Right renal pelvis (tissue), 4 donors: Measurements from ENCODE around the gene DCHS2. TPM values are rescaled to one million over a fixed set of nuclear protein-coding genes. Genes with fewer than 3 reads are reported as not detected.

Experiments
- DNase-seq, 4 donors: peaks; one replicate each; pipeline ENCODE4 v3.0.0-alpha.2; 2013; ENCODE audit warnings: low read depth in 4 of 4, low spot score in 3 of 4, missing footprints in 1 of 4
- polyA plus RNA-seq, 4 donors: library from polyadenylated mRNA; unstranded; fragments of 120-200 nt; gene quantifications; one replicate each; pipeline ENCODE4 v1.2.1, GENCODE V29; 2013; ENCODE audit not compliant: insufficient read length in 4 of 4

The DCHS2 gene
- polyA plus RNA-seq, 4 donors: 4.8 to 8.1 (median 5.7) TPM

DNA sequence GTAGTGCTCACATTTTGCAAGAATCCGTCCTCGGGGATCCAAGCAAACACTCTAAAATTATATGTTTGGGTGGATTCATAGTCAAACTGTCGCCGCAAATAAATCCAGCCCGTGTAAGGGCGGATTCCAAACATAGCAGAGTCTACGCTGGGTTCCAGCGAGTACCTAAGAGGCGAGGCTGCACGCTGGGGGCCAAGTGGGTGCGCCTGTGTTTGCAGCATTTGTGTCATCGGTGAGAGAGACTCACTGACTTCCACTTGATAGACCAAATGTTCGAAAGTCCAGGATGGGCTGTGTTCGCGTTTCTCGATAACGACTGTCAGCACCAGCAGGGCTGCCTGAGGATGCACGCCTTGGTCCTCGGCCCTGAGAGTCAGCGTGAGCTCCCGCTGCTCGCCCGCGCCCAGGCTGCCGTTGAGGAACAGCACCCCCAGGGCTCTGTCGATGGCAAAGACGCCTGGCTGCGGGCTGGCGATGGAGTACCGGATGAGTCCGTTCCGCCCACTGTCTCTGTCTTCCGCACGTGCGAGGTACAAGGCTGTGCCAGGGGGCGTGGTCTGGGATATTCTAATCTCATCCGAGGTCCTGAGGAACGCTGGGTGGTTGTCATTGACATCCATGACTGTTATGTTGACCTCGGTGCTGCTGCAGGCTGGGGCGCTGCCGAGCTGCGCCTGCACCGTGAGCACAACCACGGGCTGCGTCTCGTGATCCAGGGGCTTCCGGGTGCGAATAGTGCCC is 158.7 kb downstream of the DCHS2 start:
- no peak for DNase-seq

DNA sequence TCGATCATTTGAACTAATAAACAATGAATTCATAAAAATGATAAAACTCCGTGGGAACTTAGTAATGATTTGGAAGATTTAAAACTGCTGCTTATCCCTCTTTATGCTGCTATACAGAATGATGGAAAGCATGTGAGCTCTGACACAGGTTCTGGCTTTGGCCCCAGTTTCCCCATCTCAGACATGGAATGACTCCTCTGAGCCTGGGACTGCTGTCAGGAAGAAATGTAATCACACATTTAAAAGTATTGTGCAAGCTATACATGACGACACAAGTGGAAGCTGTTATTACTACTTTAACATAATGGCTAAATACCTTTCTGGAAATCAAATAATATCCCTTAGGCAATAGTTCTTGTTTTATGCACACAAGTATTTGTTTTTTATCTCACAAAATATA is 161.7 kb downstream of the DCHS2 start:
- DNase-seq: no peak

DNA sequence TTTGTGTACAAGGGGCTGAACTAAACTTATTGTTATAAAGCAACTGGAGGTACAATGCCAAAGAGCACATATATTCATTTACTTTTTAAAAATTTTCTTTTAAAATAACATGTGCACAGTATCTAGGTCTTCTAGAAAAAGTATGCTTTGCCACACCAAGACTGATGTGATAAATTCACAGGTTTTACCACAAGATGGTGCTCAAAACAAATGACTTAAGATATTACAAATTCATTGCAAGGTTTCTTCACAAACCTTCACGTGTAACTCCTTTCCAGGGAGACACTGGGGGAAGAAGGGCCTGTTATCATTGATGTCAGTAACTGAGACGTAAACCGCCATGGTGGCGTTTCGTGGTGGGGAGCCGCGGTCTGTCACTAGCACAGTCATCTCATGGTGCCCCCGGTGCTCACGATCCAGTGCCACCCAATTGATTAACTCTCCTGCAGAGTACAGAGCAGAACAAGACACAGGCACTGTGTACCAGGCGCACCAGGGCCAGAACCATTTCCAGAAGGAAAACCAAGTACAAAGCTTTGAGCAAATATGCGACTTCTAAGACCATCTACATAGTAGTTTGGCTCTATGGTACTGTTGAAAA is 162.2 kb downstream of the DCHS2 start:
- no peak for DNase-seq

DNA sequence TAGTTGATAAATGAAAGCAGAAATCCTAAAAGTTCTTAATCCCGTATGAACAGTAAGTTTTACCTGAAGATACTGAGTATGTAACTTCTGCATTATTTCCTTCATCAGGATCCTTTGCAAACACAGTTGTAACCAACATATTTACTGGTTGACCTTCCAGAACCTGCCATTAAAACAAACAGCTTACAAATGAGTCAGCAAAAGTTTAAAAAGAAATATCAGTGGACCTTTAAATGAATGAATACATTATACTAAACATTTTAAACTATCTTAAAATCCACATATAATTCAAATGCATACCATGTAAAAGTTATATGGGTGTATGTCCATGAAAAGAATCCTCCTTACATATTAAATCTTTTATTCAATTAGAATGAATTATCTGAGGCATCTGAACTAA is 163.6 kb downstream of the DCHS2 start:
- no peak for DNase-seq

DNA sequence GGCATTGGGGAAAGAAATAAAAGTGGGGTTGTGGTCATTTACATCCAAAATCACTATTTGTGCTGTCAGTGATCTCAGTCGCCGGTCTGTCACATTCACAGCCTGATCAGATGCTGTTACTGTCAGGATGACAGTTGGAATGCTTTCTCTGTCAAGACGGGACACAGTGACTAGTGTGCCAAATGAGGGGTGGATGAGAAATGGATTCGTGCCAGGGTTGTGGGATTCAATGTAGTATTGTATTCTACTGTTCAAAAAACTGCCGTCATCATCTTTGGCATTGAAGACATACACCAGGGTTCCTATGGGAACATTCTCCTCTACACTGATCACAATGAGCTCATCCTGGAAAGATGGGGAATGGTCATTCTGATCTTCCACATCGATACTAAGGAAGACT is 171.1 kb downstream of the DCHS2 start:
- no peak for DNase-seq

DNA sequence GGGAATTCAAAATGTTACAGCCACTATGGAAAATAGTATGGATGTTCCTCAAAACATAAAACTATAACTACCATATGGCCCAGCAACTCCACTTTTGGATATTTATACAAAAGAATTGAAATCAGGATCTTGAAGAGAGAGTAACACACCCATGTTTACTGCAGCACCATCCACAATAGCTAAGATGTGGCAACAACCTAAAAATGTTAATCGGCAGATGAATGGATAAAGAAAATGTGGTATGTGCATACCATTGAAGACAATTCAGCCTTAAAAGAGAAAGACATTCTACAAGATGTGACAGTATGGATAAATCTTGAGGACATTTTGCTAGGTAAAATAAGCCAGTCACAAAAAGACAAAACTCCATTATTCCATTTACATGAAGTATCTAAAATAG is 171.9 kb downstream of the DCHS2 start:
- DNase-seq: no peak

DNA sequence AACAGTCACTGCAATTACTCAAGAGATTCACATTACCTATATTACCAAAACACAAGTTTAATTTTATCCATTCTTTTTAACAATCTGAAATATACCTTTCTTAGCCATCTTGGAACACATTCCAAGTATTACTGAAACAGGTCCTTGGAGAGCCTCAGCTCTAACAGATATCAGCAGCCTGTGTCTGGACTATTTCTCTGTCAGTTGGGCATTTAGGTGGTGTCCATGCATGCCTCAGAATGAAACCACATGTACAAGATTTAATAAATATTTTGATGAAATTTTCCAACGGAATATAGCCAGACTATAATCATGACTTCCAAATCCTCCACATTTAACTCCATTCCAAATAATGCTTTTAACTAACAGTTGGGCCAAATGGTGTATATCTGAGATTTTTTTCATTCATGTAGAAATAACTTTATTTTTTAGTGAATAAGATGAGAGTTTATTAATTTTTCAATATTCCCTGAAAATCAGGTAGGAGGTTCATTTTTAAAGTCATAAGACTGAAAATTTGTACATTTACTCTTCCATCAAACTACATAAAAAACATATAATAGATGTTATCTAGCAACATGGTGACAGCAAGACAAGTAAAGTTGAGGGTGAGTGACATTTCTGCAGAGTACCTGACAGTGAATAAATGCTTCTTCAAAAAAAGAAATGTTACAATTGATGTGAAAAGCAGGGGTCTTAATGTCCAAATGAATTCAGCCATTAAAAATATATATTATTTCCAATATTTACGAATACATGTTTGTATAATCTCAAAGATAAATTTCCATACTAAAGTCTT is 174.2 kb downstream of the DCHS2 start:
- no peak for DNase-seq

DNA sequence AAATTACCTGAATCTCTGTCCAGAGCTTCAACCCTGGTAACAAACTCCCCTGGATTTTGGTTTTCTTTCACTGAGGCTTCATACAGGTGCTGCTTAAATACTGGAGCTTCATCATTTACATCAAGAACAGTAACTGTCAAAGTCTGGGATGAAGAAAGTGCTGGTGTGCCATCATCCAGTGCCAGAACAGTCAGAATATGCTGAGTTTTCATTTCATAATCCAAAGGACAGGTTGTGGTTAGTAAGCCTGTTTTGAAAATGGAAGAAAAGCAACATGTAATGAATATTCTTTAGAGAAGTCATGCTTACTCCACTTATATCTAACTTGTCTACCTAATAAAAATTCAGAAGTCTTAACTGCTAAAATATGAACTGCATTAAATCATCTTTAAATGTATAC is 175.9 kb downstream of the DCHS2 start:
- DNase-seq: no peak

DNA sequence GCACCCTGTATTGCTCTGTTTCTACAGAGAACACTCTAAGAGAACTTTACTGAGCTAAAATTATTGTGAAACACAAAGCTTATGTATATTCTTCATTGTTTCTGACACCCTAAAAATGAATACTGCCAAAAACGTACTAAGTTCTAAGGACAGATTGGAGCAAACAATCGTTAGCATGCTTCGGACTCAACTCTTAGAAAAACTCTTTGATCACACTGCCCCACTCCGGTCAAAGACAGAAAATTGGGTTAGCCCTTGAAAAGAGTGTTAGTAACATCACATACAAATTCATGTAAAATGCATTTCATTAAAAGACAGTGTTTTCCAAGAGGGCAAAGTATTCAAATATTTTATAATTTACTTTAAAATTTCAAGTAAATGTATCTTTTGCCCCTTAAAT is 177.4 kb downstream of the DCHS2 start:
- no peak for DNase-seq

DNA sequence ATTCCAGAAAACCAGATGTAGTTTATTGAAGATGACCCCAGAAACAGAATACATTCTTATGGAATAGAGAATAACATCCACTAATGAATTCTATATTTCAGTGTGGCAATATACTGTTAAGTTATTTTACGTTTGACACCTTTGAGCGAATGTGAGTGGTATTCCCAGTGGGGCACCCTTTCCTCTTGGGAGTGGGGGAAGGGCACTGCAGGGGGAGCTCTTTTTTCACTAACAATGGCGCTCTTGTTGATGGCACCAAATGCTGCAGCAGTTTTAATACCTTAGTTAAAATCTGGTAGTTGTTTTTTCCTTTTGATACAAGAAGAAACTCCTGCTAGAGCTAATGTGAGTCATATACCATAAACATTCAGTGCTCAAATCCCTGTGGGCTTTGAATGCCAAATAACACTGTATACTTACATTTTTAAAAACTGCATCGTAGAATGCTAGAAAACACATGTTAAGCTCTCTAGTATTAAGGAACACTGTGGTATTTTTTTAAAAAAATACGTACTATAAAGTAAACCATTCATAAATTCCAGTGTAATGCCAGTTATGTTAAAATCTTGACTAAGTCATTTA is 178.5 kb downstream of the DCHS2 start:
- no peak for DNase-seq

DNA sequence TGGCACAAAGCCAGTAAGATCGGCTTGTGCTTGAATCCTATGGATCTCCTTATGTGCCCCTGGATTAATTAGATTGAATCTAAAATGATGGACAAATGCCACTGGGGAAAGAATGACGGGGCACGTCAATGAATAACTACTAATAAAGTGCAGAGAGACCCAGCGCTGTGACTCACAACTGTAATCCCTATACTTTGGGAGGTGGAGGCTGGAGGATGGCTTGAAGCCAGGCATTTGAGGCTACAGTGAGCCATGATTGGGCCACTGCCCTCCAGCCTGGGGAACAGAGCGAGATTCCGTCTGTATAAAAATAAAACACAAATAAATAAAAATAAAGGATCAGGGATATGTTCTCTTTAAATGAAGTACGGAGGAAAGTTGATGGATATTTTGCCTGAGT is 179.4 kb downstream of the DCHS2 start:
- no peak for DNase-seq

DNA sequence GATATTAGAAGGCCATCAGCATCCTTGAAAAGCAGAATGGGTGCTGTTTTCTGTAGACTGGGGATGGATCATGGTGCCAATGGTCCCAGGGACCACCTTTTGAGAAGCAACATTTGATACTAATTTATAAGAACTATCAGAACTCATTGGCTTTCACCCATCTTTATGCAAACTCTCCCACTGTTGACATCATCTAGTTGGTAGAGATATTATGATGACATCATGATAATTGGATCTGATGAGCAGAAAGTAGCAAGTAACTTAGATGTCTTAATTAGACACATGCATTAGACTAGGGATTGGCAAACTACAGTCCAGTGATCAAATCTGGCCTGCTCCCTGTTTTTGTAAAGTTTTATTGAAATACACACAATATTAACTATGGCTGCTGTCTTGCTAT is 181.0 kb downstream of the DCHS2 start:
- DNase-seq: no peak

DNA sequence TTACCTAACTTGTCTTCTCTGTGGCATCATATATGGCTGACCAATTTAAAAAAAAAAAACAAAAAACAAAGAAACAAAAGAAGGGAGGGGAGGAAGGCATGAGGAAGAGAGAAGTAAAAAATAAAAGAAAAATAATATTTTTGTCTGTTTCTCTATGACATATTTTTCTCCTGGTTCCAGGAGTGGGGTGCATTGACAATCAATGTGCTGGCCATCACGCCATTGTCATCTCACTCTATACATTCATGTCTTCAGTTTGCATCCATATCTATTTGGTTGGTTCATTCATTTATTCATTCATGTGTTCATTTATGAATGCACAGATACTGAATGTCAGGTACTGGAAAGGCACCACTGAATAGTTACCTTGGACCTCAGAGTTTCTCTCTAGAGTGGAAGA is 183.4 kb downstream of the DCHS2 start:
- DNase-seq: no peak

DNA sequence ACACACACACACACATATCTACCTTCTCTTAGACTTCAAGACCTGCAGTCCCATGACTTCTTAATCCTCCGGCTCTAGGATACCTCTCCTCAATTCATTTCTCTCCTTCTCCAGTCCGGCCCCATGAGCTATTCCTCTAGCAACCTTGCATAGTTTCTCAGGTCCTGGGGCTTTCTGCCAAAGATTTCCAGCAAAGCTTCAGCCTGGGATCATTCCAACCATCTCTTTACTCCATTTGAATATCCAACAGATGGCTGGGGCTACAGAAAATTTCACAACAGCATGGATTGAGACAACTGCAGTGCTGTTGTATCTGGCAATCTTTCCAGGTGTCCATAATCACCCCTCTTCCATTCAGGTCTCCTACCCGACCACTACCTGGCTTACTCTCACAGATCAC is 184.1 kb downstream of the DCHS2 start:
- DNase-seq: no peak

DNA sequence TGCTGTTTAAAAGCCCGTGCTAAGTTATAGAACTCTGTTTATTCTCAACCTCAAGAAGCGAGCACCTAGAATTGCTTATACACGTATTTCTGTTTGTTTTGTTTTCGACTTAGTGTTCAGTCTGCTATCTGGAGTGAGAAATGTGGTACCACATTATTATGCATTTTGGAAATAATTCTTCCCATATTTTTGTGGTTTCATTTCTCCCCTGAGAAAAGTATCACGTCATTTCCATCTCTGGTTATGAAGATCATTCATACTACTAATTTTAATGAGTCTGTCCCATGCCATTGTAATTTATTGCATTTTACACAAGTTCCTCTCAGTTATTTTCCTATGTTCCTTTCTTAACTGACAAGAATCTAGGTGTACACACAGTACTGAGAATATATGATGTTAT is 186.0 kb downstream of the DCHS2 start:
- DNase-seq: no peak

DNA sequence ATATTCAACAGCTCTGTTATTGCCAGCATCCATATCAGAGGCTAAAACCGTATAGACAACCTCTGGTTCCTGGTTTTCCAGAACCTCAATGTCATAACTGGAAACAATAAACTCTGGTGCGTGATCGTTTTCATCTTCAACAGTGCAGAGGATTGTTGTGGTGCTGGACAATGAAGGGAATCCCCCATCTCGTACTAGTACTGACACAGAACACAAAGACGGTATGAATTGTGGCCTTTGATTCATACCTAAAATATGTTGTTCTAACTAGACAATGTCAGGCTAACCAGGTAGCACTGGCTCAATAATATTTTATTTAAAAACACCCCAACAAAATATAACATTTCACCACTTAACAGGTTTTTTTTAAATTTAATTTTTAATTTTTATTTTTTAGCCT is 186.9 kb downstream of the DCHS2 start:
- DNase-seq: no peak

DNA sequence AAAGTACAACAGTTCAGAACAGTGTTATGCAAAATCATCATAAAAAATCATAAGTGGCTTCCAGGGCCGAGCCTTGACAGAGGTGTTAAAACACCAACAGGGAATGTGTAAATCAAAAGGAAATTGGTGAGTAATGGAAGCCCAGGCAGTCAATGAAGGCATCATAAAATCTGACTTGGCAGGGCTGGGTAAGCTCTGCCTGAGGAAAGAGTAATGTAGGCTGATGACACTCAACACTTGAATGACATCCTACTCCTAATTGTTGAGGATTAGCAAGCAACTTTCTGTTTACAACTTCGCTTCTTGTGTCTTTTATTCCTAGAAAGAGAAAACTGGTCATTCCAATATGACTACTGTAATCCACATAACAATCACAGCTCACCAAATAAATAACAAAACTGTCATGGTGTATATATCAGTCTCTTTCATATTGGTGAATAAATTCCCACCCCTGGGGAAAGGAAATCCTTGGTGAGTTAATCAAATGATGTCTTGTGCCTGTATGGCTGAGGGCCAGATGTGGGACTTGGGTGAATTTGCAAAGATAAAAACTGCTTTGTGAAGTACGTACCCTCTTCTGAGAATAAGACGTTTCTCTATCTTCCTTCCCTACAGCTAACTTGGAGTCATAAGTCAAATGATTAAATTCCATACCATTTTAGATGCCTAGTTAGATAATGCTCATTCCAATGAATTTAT is 196.8 kb downstream of the DCHS2 start:
- no peak for DNase-seq

DNA sequence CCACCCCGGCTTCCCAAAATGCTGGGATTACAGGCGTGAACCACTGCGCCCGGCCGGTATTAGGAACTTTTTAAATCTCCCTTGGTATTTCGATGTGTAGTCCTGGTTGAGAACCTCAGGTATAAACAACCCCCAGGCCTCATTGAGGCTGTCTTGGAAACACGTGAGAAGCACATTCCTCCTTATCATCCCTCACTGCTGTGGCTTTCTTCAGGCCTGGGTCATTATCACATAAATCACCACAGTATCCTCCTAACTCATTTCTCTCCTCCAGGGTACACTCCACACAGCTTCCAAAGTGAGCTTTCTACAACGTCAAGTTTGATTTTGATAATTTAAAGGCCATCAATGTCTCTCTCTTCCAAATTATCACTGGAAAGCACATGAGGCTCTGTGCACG is 198.2 kb downstream of the DCHS2 start:
- DNase-seq: no peak

DNA sequence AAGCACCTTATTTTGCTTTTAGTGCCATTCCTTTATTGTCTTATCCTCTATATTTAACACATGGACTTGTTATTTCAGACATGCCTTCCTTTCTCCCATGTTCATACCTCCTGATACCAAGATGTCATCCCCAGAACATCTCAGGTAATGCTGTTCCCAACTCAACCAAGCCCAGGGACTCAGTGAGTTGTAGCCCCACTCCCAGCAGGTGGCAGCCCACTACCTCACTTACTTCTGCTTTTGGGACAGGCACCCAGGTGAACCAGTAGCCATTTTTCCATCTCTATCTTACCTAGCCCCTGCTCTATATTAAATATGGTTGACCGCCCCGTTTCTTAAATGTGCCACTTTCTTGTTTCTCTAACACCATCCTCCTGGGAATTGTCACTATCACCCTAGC is 199.0 kb downstream of the DCHS2 start:
- no peak for DNase-seq

DNA sequence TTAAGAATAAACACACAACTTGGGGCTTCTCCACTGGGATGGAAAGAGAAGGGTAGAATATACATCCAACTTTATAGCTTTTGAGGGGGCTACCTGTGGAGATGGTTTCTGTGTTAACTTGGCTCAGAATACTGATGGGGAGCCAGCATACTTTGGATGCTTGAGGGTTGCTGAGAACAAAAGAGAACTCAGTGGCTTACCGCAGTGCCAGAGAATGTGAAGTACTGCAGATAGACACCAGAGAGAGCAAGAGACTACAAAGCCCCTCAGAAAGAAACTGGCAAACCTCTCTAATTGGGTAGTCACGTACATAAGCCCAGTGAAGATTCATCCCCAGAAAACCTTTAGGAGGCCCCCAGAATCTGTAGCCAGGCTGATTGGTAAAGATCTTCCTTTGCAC is 214.4 kb downstream of the DCHS2 start:
- no peak for DNase-seq

DNA sequence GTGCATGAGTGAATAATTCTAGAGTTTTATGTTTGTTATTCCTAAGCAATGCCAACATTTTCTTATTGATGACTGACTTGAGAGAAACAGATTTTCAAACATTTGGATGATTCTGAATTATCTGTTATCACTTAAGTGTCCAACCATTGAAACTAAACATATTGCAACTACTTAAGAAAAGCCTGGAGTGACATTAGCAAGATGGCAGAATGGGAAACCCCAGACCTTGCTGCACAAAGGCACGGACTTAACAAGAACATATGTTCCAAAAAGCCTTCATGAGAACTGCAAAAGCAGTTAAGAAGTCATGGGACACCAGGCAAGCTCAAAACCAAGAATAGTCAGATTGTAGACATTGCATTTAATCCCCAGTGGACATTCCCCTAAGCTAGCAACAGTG is 215.1 kb downstream of the DCHS2 start:
- no peak for DNase-seq
